Effector memory CD4-positive, alpha-beta T cell (primary cell): ENCODE results near the gene C21orf58.
"Not testable (repeated sequence)": the region's sequence is repeated elsewhere in the genome, so short reads cannot be mapped to it uniquely, and the experiment has no call there.

Source experiments
- DNase-seq, 3 donors: peaks; one replicate each; pipeline ENCODE4 v3.0.0-alpha.2; 2020
- H3K27ac ChIP-seq: 2 replicates; pipeline ENCODE4 v1.7.0; 2013; ENCODE audit warnings: mild to moderate bottlenecking, low read length, moderate library complexity; ENCODE audit not compliant: insufficient read depth, poor library complexity, severe bottlenecking
- H3K27me3 ChIP-seq: replicated peaks from 2 replicates; pipeline ENCODE4 v1.7.0; 2013; ENCODE audit warnings: mild to moderate bottlenecking, low read length; ENCODE audit not compliant: insufficient read depth, control insufficient read depth, poor library complexity, severe bottlenecking
- H3K36me3 ChIP-seq: 2 replicates; pipeline ENCODE4 v1.7.0; 2013; ENCODE audit warnings: mild to moderate bottlenecking, low read length, moderate library complexity; ENCODE audit not compliant: control insufficient read depth, insufficient read depth
- H3K4me1 ChIP-seq: 2 replicates; pipeline ENCODE4 v1.7.0; 2013; ENCODE audit warnings: low read length, mild to moderate bottlenecking; ENCODE audit not compliant: control insufficient read depth, insufficient read depth, poor library complexity, severe bottlenecking
- H3K4me3 ChIP-seq: 2 replicates; pipeline ENCODE4 v1.7.0; 2013; ENCODE audit warnings: low read length, low read depth, mild to moderate bottlenecking; ENCODE audit not compliant: insufficient read depth, poor library complexity, severe bottlenecking
- H3K9me3 ChIP-seq: 2 replicates; pipeline ENCODE4 v1.7.0; 2013; ENCODE audit warnings: mild to moderate bottlenecking, low read length, moderate library complexity; ENCODE audit not compliant: control insufficient read depth

The C21orf58 gene

DNA sequence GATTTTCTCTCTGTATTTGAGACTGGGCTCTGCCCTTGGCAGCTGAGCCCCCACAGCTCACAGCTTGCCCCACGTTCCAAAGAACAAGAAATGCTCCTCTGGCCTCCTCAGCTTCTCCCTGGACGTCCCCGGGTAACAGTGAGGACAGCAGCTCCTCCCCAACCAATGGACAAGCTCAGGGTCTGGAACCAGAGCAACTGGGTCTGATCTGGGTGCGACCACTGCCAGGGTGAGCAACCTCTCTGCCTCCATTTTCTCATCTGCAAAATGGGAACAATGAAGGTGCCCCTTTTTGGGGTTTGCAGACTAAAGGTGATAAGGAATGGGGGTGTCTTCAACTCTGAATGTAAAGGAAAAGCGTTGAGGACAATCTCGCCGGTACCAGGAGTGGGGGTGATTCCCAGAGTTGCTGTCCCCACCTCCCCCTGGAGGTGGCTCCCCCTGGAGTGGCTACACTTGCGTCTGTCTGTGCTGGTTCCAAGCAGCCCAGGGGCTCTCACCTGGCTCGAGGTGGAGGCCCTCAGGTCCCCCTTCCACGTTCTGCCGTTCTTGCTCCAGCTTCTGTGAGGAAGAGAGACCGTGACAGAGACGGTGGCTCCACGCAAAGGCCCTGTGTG lies 6.9 kb downstream of the C21orf58 start:
- no peaks in the 10 kb centered on the region for H3K4me1 ChIP-seq
- no peaks in the 10 kb centered on the region for H3K36me3 ChIP-seq
- DNase-seq, result no peak
- H3K9me3 ChIP-seq, result no peaks in the 10 kb centered on the region
- H3K4me3 ChIP-seq, result no peak overlapping the region
- no peaks in the 10 kb centered on the region for H3K27me3 ChIP-seq
- H3K27ac ChIP-seq, result no peak overlapping the region

DNA sequence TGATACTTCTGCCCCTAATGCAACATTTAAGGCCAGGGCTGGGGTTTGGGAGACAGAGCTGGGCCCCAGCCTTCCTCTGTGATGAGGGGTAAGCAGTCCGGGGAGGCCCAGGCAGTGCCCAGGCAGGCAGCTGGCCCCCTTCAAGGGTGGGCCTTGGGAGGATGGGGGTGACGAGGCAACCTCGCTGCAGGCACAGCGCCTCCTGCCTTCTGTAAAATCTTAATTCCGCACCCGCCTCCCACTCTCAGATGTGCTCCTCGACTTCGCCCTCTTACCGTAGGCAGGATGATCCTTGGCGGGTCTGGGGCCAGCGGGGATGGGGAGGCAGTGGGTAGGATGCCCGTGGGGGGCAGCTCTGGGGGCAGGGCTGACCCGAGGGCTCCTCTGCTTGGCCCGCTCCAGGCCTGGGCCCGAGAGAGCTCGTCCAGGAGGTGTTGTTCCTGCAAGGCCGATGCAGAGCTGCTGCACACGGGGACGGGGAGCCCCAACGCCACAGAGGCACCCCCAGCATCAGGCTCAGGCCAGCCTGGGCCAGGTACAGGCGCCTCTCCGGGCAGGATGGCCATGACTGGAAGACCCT lies 9.1 kb downstream of the C21orf58 start:
- no peaks in the 10 kb centered on the region for H3K27me3 ChIP-seq
- H3K4me1 ChIP-seq, result no peaks in the 10 kb centered on the region
- no peak overlapping the region for H3K4me3 ChIP-seq
- H3K9me3 ChIP-seq, result no peaks in the 10 kb centered on the region
- DNase-seq, result no peak
- H3K27ac ChIP-seq, result no peak overlapping the region
- no peaks in the 10 kb centered on the region for H3K36me3 ChIP-seq

DNA sequence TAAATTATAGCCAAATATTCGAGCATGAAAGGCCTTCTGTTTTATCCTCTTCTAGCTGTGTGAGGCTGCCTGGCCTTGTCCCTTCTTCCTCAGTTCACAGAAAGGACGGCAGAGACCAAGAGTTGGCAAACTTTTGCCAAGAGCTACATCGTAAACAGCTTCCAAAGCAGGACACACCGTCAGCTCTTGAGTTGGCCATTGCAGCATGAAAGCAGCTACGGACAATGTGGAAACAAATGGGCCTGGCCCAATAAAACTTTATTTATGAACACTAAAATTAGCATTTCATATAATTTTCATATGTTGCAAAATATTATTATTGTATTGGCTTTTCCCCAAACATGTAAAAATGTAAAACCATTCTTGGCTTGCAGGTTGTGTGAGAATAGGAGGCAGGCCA lies 10.7 kb downstream of the C21orf58 start:
- Histone ChIP-seq H3K27me3 (no peaks in the 10 kb centered on the region), H3K4me1 (no peaks in the 10 kb centered on the region), H3K9me3 (no peaks in the 10 kb centered on the region), H3K4me3 (no peak overlapping the region), H3K27ac (no peak overlapping the region), H3K36me3 (no peaks in the 10 kb centered on the region)
- no peak for DNase-seq

- no peaks in the 10 kb centered on the region for H3K4me1 ChIP-seq
- H3K36me3 ChIP-seq, result no peaks in the 10 kb centered on the region
- H3K27ac ChIP-seq, result no peak overlapping the region
- DNase-seq, result no peak
- no peaks in the 10 kb centered on the region for H3K27me3 ChIP-seq
- H3K4me3 ChIP-seq, result no peak overlapping the region
- no peaks in the 10 kb centered on the region for H3K9me3 ChIP-seq
These were observed 12.1 kb downstream of the C21orf58 start for GRCh38 chr21:46311568-46311967.

DNA sequence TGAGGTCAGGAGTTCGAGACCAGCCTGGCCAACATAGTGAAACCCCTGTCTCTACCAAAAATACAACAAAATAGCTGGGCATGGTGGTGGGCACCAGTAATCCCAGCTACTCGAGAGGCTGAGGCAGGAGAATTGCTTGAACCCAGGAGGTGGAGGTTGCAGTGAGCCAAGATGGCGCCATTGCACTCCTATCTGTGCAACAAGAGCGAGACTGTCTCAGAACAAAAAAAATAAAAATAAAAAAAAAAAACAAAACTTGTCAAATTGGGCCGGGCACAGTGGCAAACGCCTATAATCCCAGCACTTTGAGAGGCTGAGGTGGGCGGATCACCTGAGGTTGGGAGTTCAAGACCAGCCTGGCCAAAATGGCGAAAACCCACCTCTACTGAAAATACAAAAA lies 13.4 kb downstream of the C21orf58 start:
- H3K36me3 ChIP-seq, H3K27me3 ChIP-seq, H3K9me3 ChIP-seq, H3K4me1 ChIP-seq, DNase-seq, H3K27ac ChIP-seq, H3K4me3 ChIP-seq: not testable (repeated sequence)

DNA sequence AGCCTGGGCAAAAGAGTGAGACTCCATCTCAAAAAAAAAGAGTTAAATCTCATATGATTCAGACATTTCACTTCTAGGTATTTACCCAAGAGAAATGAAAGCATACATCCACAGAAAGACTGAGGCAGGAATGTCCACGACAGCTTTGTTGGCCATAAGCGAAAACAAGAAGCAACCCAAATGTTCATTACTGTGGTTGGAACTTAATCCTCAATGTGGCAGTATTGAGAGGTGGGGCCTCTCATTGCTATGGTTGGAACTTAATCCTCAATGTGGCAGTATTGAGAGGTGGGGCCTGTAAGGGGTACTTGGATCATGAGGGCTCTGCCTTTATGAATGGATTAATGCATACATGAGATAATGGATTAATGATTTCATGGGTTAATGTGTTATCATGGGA lies 15.2 kb downstream of the C21orf58 start:
- no peak overlapping the region for H3K27ac ChIP-seq
- H3K36me3 ChIP-seq, result no peaks in the 10 kb centered on the region
- no peaks in the 10 kb centered on the region for H3K9me3 ChIP-seq
- H3K4me3 ChIP-seq, result no peak overlapping the region
- no peaks in the 10 kb centered on the region for H3K4me1 ChIP-seq
- no peak for DNase-seq
- H3K27me3 ChIP-seq, result no peaks in the 10 kb centered on the region

- no peaks in the 10 kb centered on the region for H3K9me3 ChIP-seq
- H3K36me3 ChIP-seq, result no peaks in the 10 kb centered on the region
- no peaks in the 10 kb centered on the region for H3K4me1 ChIP-seq
- H3K27me3 ChIP-seq, result no peaks in the 10 kb centered on the region
- H3K27ac ChIP-seq, result no peak overlapping the region
- no peak for DNase-seq
- H3K4me3 ChIP-seq, result no peak overlapping the region
These were observed 16.0 kb downstream of the C21orf58 start for GRCh38 chr21:46307625-46308024.

DNA sequence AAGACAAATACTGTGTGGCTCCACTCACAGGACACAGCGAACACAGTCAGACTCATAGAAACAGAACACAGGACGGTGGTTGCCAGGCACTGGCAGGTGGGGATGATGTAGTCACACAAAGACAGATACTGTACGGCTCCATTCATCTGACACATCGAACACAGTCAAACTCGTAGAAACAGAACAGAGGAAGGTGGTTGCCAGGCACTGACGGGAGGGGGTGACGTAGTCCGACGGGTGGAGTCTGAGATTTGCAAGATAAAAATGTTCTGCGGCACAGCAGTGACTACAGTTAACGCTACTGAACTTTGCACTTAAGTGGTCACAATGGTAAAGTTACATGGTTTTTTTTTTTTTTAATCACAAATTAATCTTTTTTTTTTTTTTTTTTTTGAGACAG lies 18.7 kb downstream of the C21orf58 start:
- no peaks in the 10 kb centered on the region for H3K9me3 ChIP-seq
- no peak overlapping the region for H3K27ac ChIP-seq
- no peaks in the 10 kb centered on the region for H3K27me3 ChIP-seq
- H3K4me3 ChIP-seq, result no peak overlapping the region
- H3K36me3 ChIP-seq, result no peaks in the 10 kb centered on the region
- DNase-seq, result no peak
- H3K4me1 ChIP-seq, result no peaks in the 10 kb centered on the region

- Histone ChIP-seq H3K36me3 (no peaks in the 10 kb centered on the region), H3K4me3 (no peak overlapping the region), H3K4me1 (no peaks in the 10 kb centered on the region), H3K27ac (no peak overlapping the region), H3K9me3 (no peaks in the 10 kb centered on the region), H3K27me3 (no peaks in the 10 kb centered on the region)
- no peak for DNase-seq
These were observed 19.2 kb downstream of the C21orf58 start for GRCh38 chr21:46304437-46304836.

GRCh38 chr21:46301759-46302158 lies 21.9 kb downstream of the C21orf58 start:
- Histone ChIP-seq H3K36me3 (no peaks in the 10 kb centered on the region), H3K9me3 (no peaks in the 10 kb centered on the region), H3K4me1 (peaks cover 9% of the 10 kb centered on the region), H3K27ac (no peak overlapping the region), H3K27me3 (no peaks in the 10 kb centered on the region), H3K4me3 (no peak overlapping the region)
- no peak for DNase-seq
